OCI-LY1 (cell line): Measurements from ENCODE around the gene HTRA3.

Experiments
- H2AFZ ChIP-seq: fragments of 200-600 bp; sonication (generic), shearing (Covaris generic); 2 replicates; pipeline ENCODE4 v1.6.0; 2014; ENCODE audit warnings: antibody characterized with exemption, mild to moderate bottlenecking, low read length
- H3F3A ChIP-seq: fragments of 200-600 bp; sonication (generic), shearing (Covaris generic); 2 replicates; pipeline ENCODE4 v1.6.0; 2014; ENCODE audit warnings: mild to moderate bottlenecking, antibody characterized with exemption, low read length, moderate library complexity; ENCODE audit not compliant: insufficient read depth
- H3K27ac ChIP-seq: fragments of 200-600 bp; sonication (generic); 2 replicates; pipeline ENCODE4 v1.5.1; 2014; ENCODE audit warnings: low read length, mixed run types, mild to moderate bottlenecking, low read depth; ENCODE audit not compliant: poor library complexity, severe bottlenecking
- H3K27me3 ChIP-seq: fragments of 200-600 bp; sonication (generic); 2 replicates; pipeline ENCODE4 v1.6.0; 2014; ENCODE audit warnings: antibody characterized with exemption, mild to moderate bottlenecking, low read length, moderate library complexity; ENCODE audit not compliant: insufficient read depth
- H3K36me3 ChIP-seq: fragments of 200-600 bp; sonication (generic); 2 replicates; pipeline ENCODE4 v1.6.1; 2014; ENCODE audit warnings: mild to moderate bottlenecking, antibody characterized with exemption, low read length, moderate library complexity, mixed read lengths; ENCODE audit not compliant: insufficient read depth
- H3K4me1 ChIP-seq: fragments of 200-600 bp; sonication (generic); 2 replicates; pipeline ENCODE4 v1.5.1; 2014; ENCODE audit warnings: mild to moderate bottlenecking, low read length, moderate library complexity; ENCODE audit not compliant: insufficient read depth, severe bottlenecking
- H3K4me2 ChIP-seq: fragments of 200-600 bp; sonication (generic), shearing (Covaris generic); 2 replicates; pipeline ENCODE4 v1.6.1; 2014; ENCODE audit warnings: low read length
- H3K4me3 ChIP-seq: fragments of 200-600 bp; sonication (generic); 2 replicates; pipeline ENCODE4 v1.5.1; 2014; ENCODE audit warnings: low read length, low read depth, mild to moderate bottlenecking, mixed read lengths; ENCODE audit not compliant: poor library complexity, severe bottlenecking
- H3K79me2 ChIP-seq: fragments of 200-600 bp; shearing (Covaris generic); 2 replicates; pipeline ENCODE4 v1.6.1; 2016; ENCODE audit warnings: mixed run types, low read length, mixed read lengths; ENCODE audit not compliant: insufficient read depth
- H3K9ac ChIP-seq: fragments of 200-600 bp; sonication (generic), shearing (Covaris generic); 2 replicates; pipeline ENCODE4 v1.6.1; 2014; ENCODE audit warnings: mild to moderate bottlenecking, low read length, mixed read lengths
- H3K9me2 ChIP-seq: fragments of 200-600 bp; sonication (generic), shearing (Covaris generic); 2 replicates; pipeline ENCODE4 v1.6.1; 2014; ENCODE audit warnings: low read depth, mild to moderate bottlenecking, low read length, mixed read lengths
- H3K9me3 ChIP-seq: fragments of 200-600 bp; shearing (Covaris generic); 2 replicates; pipeline ENCODE4 v1.6.1; 2014; ENCODE audit warnings: low read length, mixed read lengths
- H4K20me1 ChIP-seq: fragments of 200-600 bp; sonication (generic), shearing (Covaris generic); 2 replicates; pipeline ENCODE4 v1.6.0; 2016; ENCODE audit warnings: mild to moderate bottlenecking, low read length; ENCODE audit not compliant: insufficient read depth
- CTCF ChIP-seq: fragments of 200-600 bp; sonication (generic), shearing (Covaris generic); IDR thresholded peaks from 2 replicates; pipeline ENCODE4 v1.5.1; 2017; ENCODE audit warnings: mild to moderate bottlenecking, antibody characterized with exemption, low read length, moderate library complexity, mixed read lengths
- EZH2 ChIP-seq: fragments of 200-600 bp; sonication (generic), shearing (Covaris generic); IDR thresholded peaks from 2 replicates; pipeline ENCODE4 v1.8.0; 2017; ENCODE audit warnings: borderline replicate concordance, mixed run types, mild to moderate bottlenecking, antibody characterized with exemption, low read length, moderate library complexity, mixed read lengths

HTRA3 gene

GRCh38 chr4:8266508-8266907, 3.0 kb upstream of the HTRA3 start:
- Histone ChIP-seq H4K20me1 (no peaks in the 10 kb centered on the region), H3K4me2 (no peak overlapping the region), H3K27me3 (no peaks in the 10 kb centered on the region), H3K36me3 (no peaks in the 10 kb centered on the region), H3K4me1 (no peaks in the 10 kb centered on the region), H2AFZ (no peak overlapping the region), H3K79me2 (no peaks in the 10 kb centered on the region), H3F3A (no peaks in the 10 kb centered on the region), H3K9me2 (no peaks in the 10 kb centered on the region), H3K4me3 (no peak overlapping the region), H3K9ac (no peak overlapping the region), H3K27ac (no peak overlapping the region), H3K9me3 (no peaks in the 10 kb centered on the region)
- no peak for TF ChIP-seq CTCF

- Histone ChIP-seq H3K4me1 (no peaks in the 10 kb centered on the region), H3K4me3 (no peak overlapping the region), H3K36me3 (no peaks in the 10 kb centered on the region), H3K79me2 (no peaks in the 10 kb centered on the region), H3F3A (no peaks in the 10 kb centered on the region), H3K27me3 (no peaks in the 10 kb centered on the region), H3K9me2 (no peaks in the 10 kb centered on the region), H4K20me1 (no peaks in the 10 kb centered on the region), H3K27ac (no peak overlapping the region), H3K9ac (no peak overlapping the region), H2AFZ (no peak overlapping the region), H3K9me3 (no peaks in the 10 kb centered on the region), H3K4me2 (no peak overlapping the region)
- TF ChIP-seq EZH2 (no peak), CTCF (peak; percentile 67)
Observed at GRCh38 chr4:8267077-8267476, 2.5 kb upstream of the HTRA3 start.

- H3K4me1 ChIP-seq = no peaks in the 10 kb centered on the region
- no peak overlapping the region for H3K4me3 ChIP-seq
- H2AFZ ChIP-seq = no peak overlapping the region
- no peaks in the 10 kb centered on the region for H3K27me3 ChIP-seq
- no peaks in the 10 kb centered on the region for H4K20me1 ChIP-seq
- H3K79me2 ChIP-seq = no peaks in the 10 kb centered on the region
- no peaks in the 10 kb centered on the region for H3K9me3 ChIP-seq
- H3K36me3 ChIP-seq = no peaks in the 10 kb centered on the region
- TF ChIP-seq CTCF (no peak), EZH2 (no peak)
- H3K9me2 ChIP-seq = no peaks in the 10 kb centered on the region
- no peak overlapping the region for H3K27ac ChIP-seq
- H3K4me2 ChIP-seq = no peak overlapping the region
- no peaks in the 10 kb centered on the region for H3F3A ChIP-seq
- H3K9ac ChIP-seq = no peak overlapping the region
Observed at GRCh38 chr4:8268211-8268610, 1.3 kb upstream of the HTRA3 start.
